Measurements from ENCODE around the gene GDNF. TPM values are rescaled to one million over a fixed set of nuclear protein-coding genes. Genes with fewer than 3 reads are reported as not detected.
"Not testable (repeated sequence)": the region's sequence is repeated elsewhere in the genome, so short reads cannot be mapped to it uniquely, and the experiment has no call there.

GDNF gene
- total RNA-seq, 1 donor from 2014 or later = not detected

DNA sequence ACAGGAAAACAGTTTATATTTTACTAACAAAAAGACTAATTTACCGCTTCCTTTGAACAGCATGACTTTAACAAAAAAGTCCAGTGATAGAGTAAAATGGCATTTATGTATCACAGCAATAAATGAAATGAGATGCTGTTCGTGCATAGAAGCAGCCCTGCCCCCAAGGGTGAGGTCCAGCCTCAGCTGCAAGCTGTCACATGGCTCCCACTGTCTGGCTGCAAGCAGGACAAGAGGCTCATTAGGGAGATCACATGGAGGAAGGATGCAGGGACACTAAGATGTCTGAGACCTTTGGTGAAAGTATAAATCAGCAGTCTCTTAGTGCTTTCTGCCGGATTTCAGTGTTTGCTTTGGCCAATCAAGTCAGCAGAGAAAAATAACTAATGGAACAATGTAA lies 23.0 kb downstream of the GDNF start:
- DNase-seq (ENCODE audit: low read depth, low spot score) = no peak

DNA sequence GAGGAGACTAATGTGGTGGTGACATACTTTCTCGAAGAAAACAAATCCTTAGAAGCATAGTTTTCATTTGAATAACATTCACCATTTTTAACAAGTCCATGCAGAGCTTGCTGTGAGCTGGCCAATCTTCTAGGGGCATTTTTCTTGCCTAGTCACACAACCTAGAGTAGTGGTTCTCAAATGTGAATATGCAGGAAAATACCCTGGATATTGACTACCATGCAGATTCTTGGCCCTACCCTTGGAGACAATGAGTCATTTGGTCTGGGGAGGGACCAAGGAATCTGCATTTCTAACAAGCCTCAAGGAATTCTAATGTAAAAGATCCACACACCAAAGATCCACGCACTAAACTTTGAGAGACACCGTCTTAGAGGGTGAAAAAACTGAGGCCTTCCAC lies 23.5 kb downstream of the GDNF start:
- no peak for DNase-seq (ENCODE audit: low read depth, low spot score)

DNA sequence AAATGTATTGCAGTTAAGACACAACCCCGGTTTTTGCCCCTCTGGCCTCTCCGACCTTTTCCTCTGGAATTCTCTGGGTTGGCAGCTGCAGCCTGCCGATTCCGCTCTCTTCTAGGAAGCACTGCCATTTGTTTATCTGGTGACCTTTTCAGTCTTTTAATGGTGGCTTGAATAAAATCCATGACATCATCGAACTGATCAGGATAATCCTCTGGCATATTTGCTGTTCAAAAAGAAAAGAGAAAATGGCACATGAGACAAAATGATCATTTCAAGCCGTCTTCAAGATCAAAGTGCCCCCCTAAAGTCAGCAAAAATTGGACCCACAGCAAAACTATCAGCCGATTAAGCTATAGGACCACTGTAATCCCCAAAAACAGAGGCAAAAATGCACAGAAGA lies 23.9 kb downstream of the GDNF start:
- no peak for DNase-seq (ENCODE audit: low read depth, low spot score)

DNA sequence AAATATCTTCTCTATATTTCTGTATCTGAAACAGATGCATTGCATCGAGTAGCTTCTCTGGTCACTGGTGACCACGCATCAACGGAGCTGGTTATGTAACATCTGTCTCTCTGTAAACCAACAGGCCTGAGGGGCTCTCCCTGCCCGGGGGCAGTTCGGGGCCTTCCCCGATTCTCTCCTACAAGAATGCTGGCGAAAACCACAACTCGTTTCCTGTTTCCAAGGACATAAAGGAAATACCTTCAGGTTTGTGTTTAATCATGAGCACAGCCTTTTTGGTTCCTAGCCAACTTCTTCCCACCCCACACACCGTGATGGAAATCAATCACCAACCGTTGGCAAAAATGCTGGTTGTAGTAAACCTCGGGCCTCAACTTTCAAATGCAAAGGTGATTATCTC lies 25.1 kb downstream of the GDNF start:
- no peak for DNase-seq (ENCODE audit: low read depth, low spot score)

DNA sequence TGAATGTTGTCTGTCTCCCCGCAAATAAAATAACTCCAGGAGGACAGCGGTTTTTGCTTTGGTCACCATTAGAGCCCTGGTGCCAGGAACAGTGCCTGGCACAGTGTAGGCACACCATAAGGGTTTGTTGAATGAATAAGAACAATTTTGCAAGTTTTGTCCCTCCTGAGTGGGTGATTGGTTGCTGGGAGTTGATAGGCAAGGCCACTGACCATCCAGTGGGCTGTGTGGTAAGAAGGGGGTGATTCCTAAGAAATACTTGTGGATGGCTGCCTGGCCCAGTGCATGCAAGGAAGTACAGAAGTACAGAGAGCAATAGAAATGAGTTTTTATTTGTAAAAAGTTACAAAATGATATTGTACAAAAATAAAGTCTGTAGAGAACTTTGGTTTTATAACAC lies 27.5 kb downstream of the GDNF start:
- DNase-seq (ENCODE audit: low read depth, low spot score) = no peak

DNA sequence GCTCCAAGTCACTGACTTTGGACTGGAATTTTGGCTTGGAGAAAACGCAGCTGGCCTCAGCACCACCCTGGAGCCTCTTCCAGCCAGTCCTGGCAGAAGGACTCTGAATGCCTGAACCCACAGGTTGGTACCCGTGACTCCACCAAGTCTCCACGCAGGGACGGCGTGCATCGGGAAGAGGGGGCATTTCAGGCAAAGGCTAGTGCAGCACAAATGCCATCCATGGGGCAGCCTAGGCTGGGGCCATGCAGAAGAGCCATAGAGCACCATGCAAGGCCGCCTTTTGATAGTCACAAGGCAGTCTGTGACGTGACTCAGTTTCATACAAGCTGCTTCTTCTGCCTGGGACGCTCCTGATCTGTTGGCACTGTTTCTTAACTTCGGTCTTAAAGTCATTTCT lies 28.0 kb downstream of the GDNF start:
- no peak for DNase-seq (ENCODE audit: low read depth, low spot score)

DNA sequence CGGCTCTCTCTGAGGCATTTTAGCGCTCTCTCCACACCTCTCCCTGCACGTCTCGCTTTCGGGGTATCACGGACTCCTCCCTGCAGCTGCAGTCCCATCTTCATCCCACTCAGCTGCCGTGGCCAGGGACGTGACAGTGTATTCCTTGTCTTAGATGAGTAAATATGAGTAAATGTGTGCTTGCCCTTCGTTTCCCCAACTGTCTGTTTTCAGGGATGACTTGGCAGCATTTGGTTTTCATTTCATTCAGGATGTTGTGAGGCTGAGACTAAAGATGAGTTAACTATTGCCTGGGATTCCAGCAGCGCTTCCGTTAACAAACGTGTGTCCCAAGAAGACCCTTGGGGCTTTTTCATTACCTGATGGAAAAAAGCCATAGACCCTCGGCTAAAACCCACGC lies 29.5 kb downstream of the GDNF start:
- DNase-seq (ENCODE audit: low read depth, low spot score) = no peak

DNA sequence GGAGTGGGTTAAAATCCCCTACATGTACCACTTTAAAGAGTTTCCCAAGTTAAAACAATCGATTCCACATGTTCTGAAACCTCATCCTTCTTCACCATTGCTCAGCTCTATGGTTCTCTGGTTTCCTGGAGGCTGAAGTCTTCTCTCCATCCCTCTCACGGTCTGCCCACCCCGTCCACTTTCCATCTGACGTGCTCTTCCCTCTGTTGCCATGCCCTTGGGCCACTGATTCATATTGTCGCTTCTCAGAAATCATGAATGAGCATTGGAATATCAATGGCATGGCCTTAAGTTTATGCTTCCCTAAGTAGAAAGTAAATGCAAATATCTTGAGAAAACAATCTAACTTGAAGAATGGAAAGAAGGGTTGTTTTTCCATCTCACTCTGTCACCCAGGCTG lies 30.9 kb downstream of the GDNF start:
- DNase-seq (ENCODE audit: low read depth, low spot score) = no peak

DNA sequence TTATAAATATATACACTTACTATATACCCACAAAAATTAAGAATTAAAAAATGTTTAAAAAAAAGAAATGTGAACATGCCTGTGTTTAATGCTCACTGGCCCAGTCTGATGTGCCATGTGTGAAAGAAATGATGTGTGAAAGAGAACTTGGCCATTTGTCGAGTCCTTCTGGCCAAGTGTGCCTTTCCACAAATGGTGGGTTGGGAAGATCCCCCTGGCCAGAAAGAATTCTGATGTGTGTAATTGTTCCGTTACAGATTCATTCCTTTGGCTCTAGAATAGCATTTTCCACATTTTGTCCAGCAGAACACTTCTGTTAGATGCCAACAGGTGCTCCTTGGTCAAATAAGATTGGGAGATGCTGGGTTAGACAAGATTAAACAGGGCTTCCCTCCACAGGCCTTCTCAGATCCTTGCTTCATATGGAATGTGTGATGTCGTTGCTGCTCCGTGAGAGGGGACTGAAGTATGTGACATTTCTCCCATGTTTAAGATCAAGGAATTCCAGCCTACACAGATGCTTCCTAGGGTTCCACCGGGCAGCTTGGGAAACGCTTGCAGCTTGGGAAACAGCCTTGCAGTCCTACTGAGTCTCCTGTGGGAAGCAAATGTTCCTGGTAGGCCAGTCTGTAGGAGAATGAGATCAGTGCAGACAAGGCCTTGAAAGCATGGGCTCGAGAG lies 32.1 kb downstream of the GDNF start:
- no peak for DNase-seq (ENCODE audit: low read depth, low spot score)

DNA sequence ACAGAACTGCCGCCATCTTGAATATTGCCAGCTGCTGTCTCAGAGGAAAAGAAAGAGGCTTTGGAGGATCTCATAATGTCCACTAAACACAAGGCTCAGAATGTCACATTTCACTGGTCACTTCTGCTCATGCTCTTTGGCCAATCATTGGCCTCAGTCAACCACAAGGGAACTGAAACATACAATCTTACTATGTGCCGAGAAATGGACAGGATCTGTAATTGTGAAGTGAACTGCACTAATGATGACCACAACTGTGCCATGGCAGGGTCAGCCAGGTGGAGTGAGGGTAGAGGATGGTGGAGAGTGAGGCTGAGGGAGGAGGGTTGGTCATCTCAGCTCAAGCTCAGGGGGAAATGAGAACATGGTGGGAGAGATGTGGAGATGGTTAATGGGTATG lies 32.8 kb downstream of the GDNF start:
- no peak for DNase-seq (ENCODE audit: low read depth, low spot score)

DNA sequence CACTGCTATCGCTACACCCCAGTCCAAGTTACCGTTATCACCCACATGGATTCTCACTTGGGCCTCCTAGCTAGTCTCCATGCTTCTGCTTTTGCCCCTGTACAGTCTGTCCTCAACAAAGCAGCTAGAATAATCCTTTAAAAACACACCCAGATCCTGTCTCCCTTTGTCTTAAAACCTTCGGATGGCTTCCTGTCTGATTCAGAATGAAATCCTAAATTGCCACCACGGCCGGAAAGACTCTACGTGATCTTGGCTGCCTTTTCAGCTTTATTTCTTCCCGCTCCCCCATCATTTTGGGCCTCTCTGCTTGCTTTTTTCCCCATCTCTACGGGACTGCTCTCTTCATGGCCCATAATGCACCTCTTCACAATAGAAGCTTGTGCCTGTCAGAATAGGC lies 33.4 kb downstream of the GDNF start:
- DNase-seq (ENCODE audit: low read depth, low spot score) = no peak

DNA sequence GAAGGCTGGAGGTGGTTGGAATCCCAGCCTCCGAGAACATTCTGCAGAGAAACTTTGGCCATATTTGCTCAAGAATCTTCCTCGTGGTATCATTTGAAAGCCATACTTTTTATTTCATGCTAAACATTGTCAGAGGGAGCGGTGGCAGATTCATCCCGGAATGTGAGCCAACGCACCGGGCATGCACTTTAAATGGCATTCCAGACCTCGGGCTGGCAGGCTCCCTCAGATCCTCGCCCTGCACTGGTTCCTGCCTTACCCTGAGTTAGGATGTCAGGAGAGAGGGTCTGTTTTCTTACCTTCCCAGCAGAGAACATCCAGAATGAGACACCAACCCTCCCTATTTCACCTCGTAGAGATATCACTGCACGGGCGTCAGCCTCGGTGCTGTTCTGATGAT lies 33.8 kb downstream of the GDNF start:
- DNase-seq (ENCODE audit: low read depth, low spot score) = no peak

DNA sequence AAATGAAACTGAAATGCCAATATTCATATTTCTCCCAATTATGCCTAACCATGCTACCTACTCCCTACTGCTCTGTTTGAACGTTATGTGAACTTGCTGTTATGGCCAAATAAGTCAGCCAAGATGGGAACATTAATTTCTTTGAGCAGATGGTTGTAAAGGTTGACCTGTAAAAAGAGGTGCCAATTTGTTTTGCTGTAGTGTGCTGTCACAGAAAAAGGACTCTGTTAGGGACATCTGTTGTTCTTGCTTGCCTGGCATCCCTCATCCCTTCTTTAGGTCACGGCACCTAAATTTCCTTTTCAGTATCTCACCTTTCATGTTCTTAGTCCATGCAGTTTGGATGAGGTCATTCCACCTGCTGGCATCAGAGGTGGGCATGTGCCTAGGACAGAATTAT lies 35.4 kb downstream of the GDNF start:
- DNase-seq (ENCODE audit: low read depth, low spot score) = no peak

DNA sequence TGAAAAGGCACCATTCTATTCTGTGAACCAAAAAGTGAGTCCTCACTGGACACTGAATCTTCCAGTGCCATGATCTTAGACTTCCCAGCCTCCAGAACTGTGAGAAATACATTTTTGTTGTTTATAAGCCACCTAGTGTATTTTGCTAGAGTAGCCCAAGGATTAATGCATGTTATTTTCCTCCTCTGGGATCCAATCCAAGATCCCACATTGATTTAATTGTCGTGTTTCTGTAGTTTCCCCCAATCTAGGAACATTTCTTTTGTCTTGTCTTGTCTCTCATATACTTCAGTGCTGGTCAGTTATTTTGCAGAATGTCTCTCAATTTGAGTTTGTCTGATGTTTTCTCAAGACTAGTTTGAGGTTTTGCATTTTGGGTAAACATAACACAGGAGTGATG lies 36.4 kb downstream of the GDNF start:
- DNase-seq (ENCODE audit: low read depth, low spot score) = no peak

DNA sequence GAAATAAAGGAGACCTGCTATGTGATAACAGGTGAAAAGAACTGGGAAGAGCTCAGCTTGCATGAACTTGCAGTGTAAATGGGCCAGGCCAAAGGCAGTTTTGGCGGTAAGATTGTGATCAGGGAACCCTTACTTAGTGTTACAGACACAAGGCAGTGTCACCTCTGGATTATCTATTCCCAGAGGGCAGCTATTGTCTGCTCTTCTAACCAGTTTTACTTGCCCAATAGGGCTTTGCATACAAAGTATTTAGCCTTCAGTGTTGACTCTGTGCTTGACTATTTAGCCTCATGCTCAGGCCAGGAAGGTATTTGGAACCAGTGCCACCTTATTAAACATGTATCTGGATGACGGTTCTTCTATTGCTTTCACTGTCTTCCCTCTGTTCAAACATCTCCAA lies 38.3 kb downstream of the GDNF start:
- no peak for DNase-seq (ENCODE audit: low read depth, low spot score)

DNA sequence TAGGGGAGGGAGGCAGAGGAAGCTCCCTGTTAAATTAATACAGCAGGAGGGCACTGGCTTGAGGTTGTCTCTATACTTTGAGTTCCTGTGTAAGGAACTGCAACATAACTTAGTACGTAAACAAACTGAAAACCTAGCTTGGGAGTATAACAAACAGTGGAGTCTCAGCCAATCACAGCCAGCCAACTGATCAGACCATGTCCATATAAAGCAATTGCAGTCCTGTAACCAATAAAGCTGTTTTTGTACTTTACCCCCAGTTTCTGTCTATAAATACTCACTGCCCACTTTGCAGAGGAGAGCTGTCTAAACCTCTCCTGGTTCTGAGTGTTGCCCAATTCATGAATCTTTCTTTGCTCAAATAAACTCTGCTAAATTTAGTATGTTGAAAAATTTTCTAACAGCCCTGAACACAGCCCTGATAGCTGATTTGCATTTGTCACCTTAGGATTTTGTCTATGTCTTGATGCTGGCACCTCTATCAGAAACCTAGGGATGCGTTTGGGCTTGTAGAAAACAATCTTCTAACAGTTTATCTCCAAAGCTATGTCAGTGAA lies 39.9 kb downstream of the GDNF start:
- no peak for DNase-seq (ENCODE audit: low read depth, low spot score)

DNA sequence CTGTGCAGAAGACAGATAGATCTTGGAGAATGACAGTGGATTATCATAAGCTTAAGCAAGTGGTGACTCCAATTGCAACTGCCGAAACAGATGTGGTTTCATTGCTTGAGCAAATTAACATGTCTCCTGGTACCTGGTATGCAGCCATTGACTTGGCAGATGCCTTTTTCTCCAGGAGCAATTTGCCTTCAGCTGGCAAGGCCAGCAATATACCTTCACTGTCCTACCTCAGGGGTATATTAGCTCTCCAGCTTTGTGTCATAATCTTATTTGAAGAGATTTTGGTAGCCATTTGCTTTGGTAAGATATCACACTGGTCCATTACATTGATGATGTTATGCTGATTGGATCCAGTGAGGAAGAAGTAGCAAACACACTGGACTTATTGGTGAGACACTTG lies 43.4 kb downstream of the GDNF start:
- not testable (repeated sequence) for DNase-seq (ENCODE audit: low read depth, low spot score)

DNA sequence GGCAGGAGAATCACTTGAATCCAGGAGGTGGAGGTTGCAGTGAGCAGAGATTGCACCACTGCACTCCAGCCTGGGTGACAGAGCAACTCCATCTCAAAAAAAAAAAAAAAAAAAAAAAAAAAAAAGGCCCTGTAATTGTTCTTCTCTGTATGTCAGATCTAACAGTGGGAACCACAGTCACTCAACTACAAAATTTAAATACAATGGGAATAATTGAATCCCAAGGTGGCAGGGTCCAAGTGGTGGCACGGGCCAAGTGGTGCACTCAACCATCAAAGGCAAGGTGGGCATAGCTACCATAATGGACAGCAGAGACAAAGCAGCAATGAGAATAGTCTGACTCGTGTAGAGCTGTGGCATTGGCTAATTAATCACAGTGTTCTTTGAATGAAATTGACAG lies 44.5 kb downstream of the GDNF start:
- DNase-seq (ENCODE audit: low read depth, low spot score) = not testable (repeated sequence)

DNA sequence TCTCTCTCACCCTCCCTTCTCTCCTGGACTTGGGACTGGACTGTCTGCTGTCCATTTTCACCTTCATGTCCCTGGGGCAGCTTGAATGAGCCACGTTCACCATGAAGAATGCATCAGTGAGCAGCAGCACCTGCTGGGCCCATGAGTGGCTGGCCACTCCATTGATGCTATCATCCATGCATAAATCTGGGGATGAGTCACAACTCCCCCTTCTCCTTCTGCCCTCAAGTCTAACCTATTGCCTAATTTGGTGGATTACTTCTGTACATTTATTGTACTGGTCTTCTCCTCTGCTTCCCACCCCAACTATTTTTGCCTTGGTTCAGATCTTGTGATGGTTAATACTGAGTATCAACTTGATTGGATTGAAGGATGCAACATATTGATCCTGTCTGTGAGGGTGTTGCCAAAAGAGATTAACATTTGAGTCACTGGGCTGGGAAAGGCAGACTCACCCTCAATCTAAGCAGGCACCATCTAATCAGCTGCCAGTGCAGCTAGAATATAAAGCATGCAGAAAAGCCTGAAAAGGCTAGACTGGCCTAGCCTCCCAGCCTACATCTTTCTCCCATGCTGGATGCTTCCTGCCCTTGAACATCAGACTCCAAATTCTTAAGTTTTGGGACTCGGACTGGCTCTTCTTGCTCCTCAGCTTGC lies 46.7 kb downstream of the GDNF start:
- DNase-seq (ENCODE audit: low read depth, low spot score) = no peak

DNA sequence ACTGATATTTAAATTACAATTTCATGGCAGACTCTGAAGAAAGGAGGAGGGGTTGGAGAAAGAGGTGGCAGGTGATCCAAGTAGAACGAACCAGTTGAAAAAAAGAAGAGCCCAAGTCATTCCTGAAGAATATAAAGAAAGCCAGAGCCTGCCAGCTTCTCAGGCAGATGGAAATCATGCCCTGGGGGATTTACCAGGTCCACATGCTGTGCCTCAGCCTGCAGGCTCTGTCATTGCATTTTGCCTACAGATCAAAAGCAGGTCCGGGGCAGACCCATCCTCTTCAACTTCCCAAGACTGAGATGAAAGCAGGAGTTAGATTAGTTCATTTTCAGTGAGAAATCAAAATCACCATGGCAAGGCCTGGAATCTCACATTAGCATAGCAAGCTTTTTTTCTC lies 48.5 kb downstream of the GDNF start:
- DNase-seq (ENCODE audit: low read depth, low spot score) = no peak

DNA sequence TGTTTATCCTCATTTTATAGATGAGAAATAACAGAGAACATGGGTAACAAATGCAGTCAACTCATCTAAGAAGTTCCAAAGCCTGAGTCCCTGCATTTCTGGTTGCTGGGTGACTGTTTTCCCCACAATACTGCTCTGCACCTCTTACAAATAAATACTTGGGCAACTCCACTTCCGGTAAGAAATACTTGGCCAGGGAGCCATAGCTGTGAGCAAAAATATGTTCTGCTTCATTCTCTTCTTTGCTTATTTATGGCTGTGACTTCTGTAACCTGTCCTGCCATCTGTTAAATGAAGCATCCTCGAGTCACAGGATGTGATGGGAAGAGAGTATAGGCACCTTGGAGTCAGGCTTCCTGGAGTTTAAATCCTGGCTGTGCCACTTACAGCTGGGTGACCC lies 49.9 kb downstream of the GDNF start:
- no peak for DNase-seq (ENCODE audit: low read depth, low spot score)

DNA sequence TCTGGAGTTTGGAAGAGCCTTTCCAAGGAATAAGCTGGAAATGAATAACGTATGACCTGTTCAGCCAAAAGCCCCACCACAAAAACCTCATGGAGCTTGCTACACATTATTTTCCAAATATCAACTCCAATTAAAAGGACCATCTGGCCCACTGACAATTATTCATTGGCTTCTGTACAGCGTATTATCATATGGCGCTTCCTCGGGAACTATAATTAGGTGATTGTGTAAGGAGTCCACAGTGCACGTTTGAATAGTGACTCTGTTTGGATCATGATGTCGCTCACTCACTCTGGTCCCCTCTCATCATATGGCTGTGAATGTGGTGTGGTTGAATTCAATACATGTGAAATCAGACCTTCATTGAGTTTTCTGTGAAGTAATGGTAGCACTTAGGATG lies 52.1 kb downstream of the GDNF start:
- no peak for DNase-seq (ENCODE audit: low read depth, low spot score)

DNA sequence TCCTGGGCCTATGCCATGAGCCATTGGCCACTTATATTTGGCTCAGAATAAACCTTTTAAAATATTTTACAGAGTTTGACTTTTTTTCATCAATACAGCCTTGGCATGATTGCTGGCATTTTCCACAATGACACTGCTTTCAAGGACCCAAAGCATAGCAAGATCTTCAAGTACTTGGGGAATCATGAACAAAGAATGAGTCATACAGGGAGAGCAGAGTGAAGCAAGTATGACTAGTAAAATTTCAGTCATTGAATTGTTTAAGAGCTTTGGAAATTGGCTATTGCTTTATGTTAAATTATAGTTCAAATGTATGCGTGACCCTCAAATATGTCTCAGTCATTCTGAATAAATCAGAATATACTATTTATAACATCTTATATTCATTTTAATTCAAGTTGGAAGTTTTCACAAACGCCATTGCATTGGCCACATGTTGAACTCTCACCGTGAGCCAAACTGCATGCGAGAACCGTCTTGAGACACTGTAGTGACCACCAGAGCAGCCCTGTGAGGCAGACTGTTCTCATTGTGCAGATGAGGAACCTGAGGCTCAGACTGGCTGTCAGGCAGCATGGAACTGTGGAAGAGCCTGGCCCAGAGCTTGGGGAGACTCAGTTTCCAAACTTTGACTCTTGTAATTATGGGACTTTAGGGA lies 52.9 kb downstream of the GDNF start:
- DNase-seq (ENCODE audit: low read depth, low spot score) = no peak
